ENCODE measurements around the gene SLC16A2. TPM values are rescaled to one million over a fixed set of nuclear protein-coding genes. Genes with fewer than 3 reads are reported as not detected.

The SLC16A2 gene
- total RNA-seq, 3 donors from 2014 or later = 1.3 to 7.9 (median 2.3) TPM

- TF ChIP-seq, protein P1, sequence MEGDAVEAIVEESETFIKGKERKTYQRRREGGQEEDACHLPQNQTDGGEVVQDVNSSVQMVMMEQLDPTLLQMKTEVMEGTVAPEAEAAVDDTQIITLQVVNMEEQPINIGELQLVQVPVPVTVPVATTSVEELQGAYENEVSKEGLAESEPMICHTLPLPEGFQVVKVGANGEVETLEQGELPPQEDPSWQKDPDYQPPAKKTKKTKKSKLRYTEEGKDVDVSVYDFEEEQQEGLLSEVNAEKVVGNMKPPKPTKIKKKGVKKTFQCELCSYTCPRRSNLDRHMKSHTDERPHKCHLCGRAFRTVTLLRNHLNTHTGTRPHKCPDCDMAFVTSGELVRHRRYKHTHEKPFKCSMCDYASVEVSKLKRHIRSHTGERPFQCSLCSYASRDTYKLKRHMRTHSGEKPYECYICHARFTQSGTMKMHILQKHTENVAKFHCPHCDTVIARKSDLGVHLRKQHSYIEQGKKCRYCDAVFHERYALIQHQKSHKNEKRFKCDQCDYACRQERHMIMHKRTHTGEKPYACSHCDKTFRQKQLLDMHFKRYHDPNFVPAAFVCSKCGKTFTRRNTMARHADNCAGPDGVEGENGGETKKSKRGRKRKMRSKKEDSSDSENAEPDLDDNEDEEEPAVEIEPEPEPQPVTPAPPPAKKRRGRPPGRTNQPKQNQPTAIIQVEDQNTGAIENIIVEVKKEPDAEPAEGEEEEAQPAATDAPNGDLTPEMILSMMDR (IDR thresholded peaks at IDR 0.05) = no peak
- Histone ChIP-seq H3K4me3 (no peak overlapping the region), H3K9me3 (no peaks in the 10 kb centered on the region), H3K4me1 (ENCODE audit: low read depth) (no peaks in the 10 kb centered on the region), H3K36me3 (ENCODE audit: low read depth) (no peaks in the 10 kb centered on the region)
- ATAC-seq = no peak
- no peak for DNase-seq
- intact Hi-C loops (cut with DNase I, micrococcal nuclease) = no loop called here
Measured at GRCh38 chrX:74579597-74580198, 158.4 kb downstream of the SLC16A2 start.

Other genes starting within 250 kb of the SLC16A2 start
- gene ZCCHC13, start 117.3 kb upstream of the SLC16A2 start, total RNA-seq = not detected
- 10 to 100 TPM; 17.8 to 25.8 (median 22.8) TPM for gene RLIM, start 193.1 kb downstream of the SLC16A2 start, total RNA-seq

All from mucosa of descending colon (tissue), 3 donors.